Measurements from ENCODE around the gene CALHM3. TPM values are rescaled to one million over a fixed set of nuclear protein-coding genes. Genes with fewer than 3 reads are reported as not detected.
A peak's percentile ranks its signal among the peaks of the same experiment; 100 is the strongest.
"Not testable (repeated sequence)": the region's sequence is repeated elsewhere in the genome, so short reads cannot be mapped to it uniquely, and the experiment has no call there.

CALHM3 gene
- total RNA-seq, 1 donor from 2014 or later = not detected

- H3K36me3 ChIP-seq (ENCODE audit: insufficient read depth, low read length) = no peaks in the 10 kb centered on the region
- no peak for TF ChIP-seq CTCF (IDR thresholded peaks at IDR 0.05; ENCODE audit: insufficient read depth, low read depth, low read length)
- no peak for TF ChIP-seq EZH2 (IDR thresholded peaks at IDR 0.05; ENCODE audit: insufficient read depth, low read length)
- DNase-seq (ENCODE audit: low read depth) (peak; percentile 97), FAIRE-seq (peak; percentile 98)
- H2AFZ ChIP-seq (ENCODE audit: low read depth, low read length) = no peak overlapping the region
- H3K9ac ChIP-seq (ENCODE audit: low read length) = no peak overlapping the region
- H3K27ac ChIP-seq (ENCODE audit: low read depth, low read length) = no peak overlapping the region
- H3K4me1 ChIP-seq (ENCODE audit: insufficient read depth, low read length) = peaks cover 5% of the 10 kb centered on the region
- Mint-ChIP-seq H3K4me3 (ENCODE audit: unreplicated experiment) (no peak overlapping the region), H3K4me1 (ENCODE audit: low read depth, unreplicated experiment) (peaks cover 30% of the 10 kb centered on the region), H3K36me3 (ENCODE audit: low read depth, unreplicated experiment) (peaks cover 1% of the 10 kb centered on the region), H3K9me3 (ENCODE audit: unreplicated experiment) (peaks cover 5% of the 10 kb centered on the region), H3K27ac (ENCODE audit: unreplicated experiment) (peak overlapping the region; percentile 13), H3K27me3 (ENCODE audit: low read depth, unreplicated experiment) (peaks cover 44% of the 10 kb centered on the region)
- H3K79me2 ChIP-seq (ENCODE audit: insufficient read depth, low read length) = no peaks in the 10 kb centered on the region
- peak overlapping the region; percentile 45 for H3K4me2 ChIP-seq (ENCODE audit: low read length)
- no peak overlapping the region for H3K4me3 ChIP-seq (ENCODE audit: insufficient read depth, low read depth, low read length)
- peaks cover 68% of the 10 kb centered on the region for H4K20me1 ChIP-seq (ENCODE audit: insufficient read depth, low read length)
- peaks cover 76% of the 10 kb centered on the region for H3K27me3 ChIP-seq (ENCODE audit: insufficient read depth, low read length)
- no peaks in the 10 kb centered on the region for H3K9me3 ChIP-seq (ENCODE audit: insufficient read depth, low read depth, low read length)
Measured at GRCh38 chr10:103504181-103504783, 25.2 kb upstream of the CALHM3 start.

- H3K4me1 ChIP-seq (ENCODE audit: insufficient read depth, low read length); DNase-seq (ENCODE audit: low read depth); H2AFZ ChIP-seq (ENCODE audit: low read depth, low read length); H3K4me3 ChIP-seq (ENCODE audit: insufficient read depth, low read depth, low read length); FAIRE-seq; H3K36me3 ChIP-seq (ENCODE audit: insufficient read depth, low read length); H3K79me2 ChIP-seq (ENCODE audit: insufficient read depth, low read length); H3K27ac ChIP-seq (ENCODE audit: low read depth, low read length); H3K9ac ChIP-seq (ENCODE audit: low read length); H3K9me3 Mint-ChIP-seq (ENCODE audit: unreplicated experiment); H3K4me3 Mint-ChIP-seq (ENCODE audit: unreplicated experiment); H3K9me3 ChIP-seq (ENCODE audit: insufficient read depth, low read depth, low read length); H3K36me3 Mint-ChIP-seq (ENCODE audit: low read depth, unreplicated experiment): not testable (repeated sequence)
- Mint-ChIP-seq H3K4me1 (ENCODE audit: low read depth, unreplicated experiment) (peaks cover 31% of the 10 kb centered on the region), H3K27me3 (ENCODE audit: low read depth, unreplicated experiment) (peaks cover 44% of the 10 kb centered on the region), H3K27ac (ENCODE audit: unreplicated experiment) (peak overlapping the region; percentile 13)
- Histone ChIP-seq H4K20me1 (ENCODE audit: insufficient read depth, low read length) (peaks cover 69% of the 10 kb centered on the region), H3K4me2 (ENCODE audit: low read length) (peak overlapping the region; percentile 45), H3K27me3 (ENCODE audit: insufficient read depth, low read length) (peaks cover 79% of the 10 kb centered on the region)
Measured at GRCh38 chr10:103503777-103504176, 24.7 kb upstream of the CALHM3 start.

- Histone ChIP-seq H3K27ac (ENCODE audit: low read depth, low read length) (no peak overlapping the region), H3K27me3 (ENCODE audit: insufficient read depth, low read length) (peaks cover 76% of the 10 kb centered on the region), H3K4me3 (ENCODE audit: insufficient read depth, low read depth, low read length) (no peak overlapping the region), H3K9ac (ENCODE audit: low read length) (no peak overlapping the region), H3K36me3 (ENCODE audit: insufficient read depth, low read length) (no peaks in the 10 kb centered on the region), H3K9me3 (ENCODE audit: insufficient read depth, low read depth, low read length) (no peaks in the 10 kb centered on the region), H3K79me2 (ENCODE audit: insufficient read depth, low read length) (no peaks in the 10 kb centered on the region), H3K4me2 (ENCODE audit: low read length) (no peak overlapping the region), H4K20me1 (ENCODE audit: insufficient read depth, low read length) (peaks cover 68% of the 10 kb centered on the region), H3K4me1 (ENCODE audit: insufficient read depth, low read length) (peaks cover 5% of the 10 kb centered on the region), H2AFZ (ENCODE audit: low read depth, low read length) (no peak overlapping the region)
- FAIRE-seq = no peak
- peaks cover 1% of the 10 kb centered on the region for H3K36me3 Mint-ChIP-seq (ENCODE audit: low read depth, unreplicated experiment)
- peaks cover 39% of the 10 kb centered on the region for H3K27me3 Mint-ChIP-seq (ENCODE audit: low read depth, unreplicated experiment)
- TF ChIP-seq EZH2 (IDR thresholded peaks at IDR 0.05; ENCODE audit: insufficient read depth, low read length) (peak; percentile 30), CTCF (IDR thresholded peaks at IDR 0.05; ENCODE audit: insufficient read depth, low read depth, low read length) (no peak)
- no peak for DNase-seq (ENCODE audit: low read depth)
- peak overlapping the region; percentile 53 for H3K27ac Mint-ChIP-seq (ENCODE audit: unreplicated experiment)
- peaks cover 5% of the 10 kb centered on the region for H3K9me3 Mint-ChIP-seq (ENCODE audit: unreplicated experiment)
- no peak overlapping the region for H3K4me3 Mint-ChIP-seq (ENCODE audit: unreplicated experiment)
- H3K4me1 Mint-ChIP-seq (ENCODE audit: low read depth, unreplicated experiment) = peaks cover 31% of the 10 kb centered on the region
Measured at GRCh38 chr10:103502849-103503660, 24.0 kb upstream of the CALHM3 start.
